Muscle layer of colon (tissue), 2 donors: ENCODE data around the gene ARHGEF40.

Source experiments
- H3K27ac ChIP-seq: one replicate; pipeline ENCODE4 v1.7.0; 2013; ENCODE audit warnings: low read depth, mild to moderate bottlenecking, low read length, moderate library complexity
- H3K27me3 ChIP-seq, 2 donors: one replicate each; pipeline ENCODE4 v1.7.0; 2013; ENCODE audit warnings: low read length in 2 of 2, mild to moderate bottlenecking in 2 of 2; ENCODE audit not compliant: insufficient read depth in 2 of 2, control insufficient read depth in 1 of 2
- H3K36me3 ChIP-seq: one replicate; pipeline ENCODE4 v1.7.0; 2013; ENCODE audit warnings: mild to moderate bottlenecking, low read length; ENCODE audit not compliant: insufficient read depth
- H3K4me1 ChIP-seq: one replicate; pipeline ENCODE4 v1.7.0; 2013; ENCODE audit warnings: mild to moderate bottlenecking, low read length; ENCODE audit not compliant: insufficient read depth
- H3K4me3 ChIP-seq, 2 donors: one replicate each; pipeline ENCODE4 v1.7.0; 2013; ENCODE audit warnings: low read length in 2 of 2, low read depth in 1 of 2, mild to moderate bottlenecking in 1 of 2, moderate library complexity in 1 of 2
- H3K9ac ChIP-seq: one replicate; pipeline ENCODE4 v1.7.0; 2013; ENCODE audit warnings: low read length
- H3K9me3 ChIP-seq: one replicate; pipeline ENCODE4 v1.7.0; 2013; ENCODE audit warnings: mild to moderate bottlenecking, low read length
- donor health status: abdominal sarcoma.
- donor health status: Adenocarcinoma of cecum.

Gene ARHGEF40

GRCh38 chr14:21123429-21123828 is 53.3 kb downstream of the ARHGEF40 start:
- Histone ChIP-seq H3K9me3 (no peaks in the 10 kb centered on the region), H3K9ac (no peak overlapping the region), H3K27ac (no peak overlapping the region), H3K36me3 (no peaks in the 10 kb centered on the region), H3K4me3 (no peak overlapping the region), H3K27me3 (no peaks in the 10 kb centered on the region), H3K4me1 (no peaks in the 10 kb centered on the region)

- Histone ChIP-seq H3K4me3 (no peak overlapping the region), H3K36me3 (no peaks in the 10 kb centered on the region), H3K27ac (no peak overlapping the region), H3K4me1 (no peaks in the 10 kb centered on the region), H3K27me3 (no peaks in the 10 kb centered on the region), H3K9me3 (no peaks in the 10 kb centered on the region), H3K9ac (no peak overlapping the region)
These were observed 63.8 kb downstream of the ARHGEF40 start for GRCh38 chr14:21133901-21134300.

GRCh38 chr14:21136024-21136423 is 65.9 kb downstream of the ARHGEF40 start:
- H3K9ac ChIP-seq = no peak overlapping the region
- no peaks in the 10 kb centered on the region for H3K27me3 ChIP-seq
- no peak overlapping the region for H3K27ac ChIP-seq
- H3K4me3 ChIP-seq = no peak overlapping the region
- H3K36me3 ChIP-seq = no peaks in the 10 kb centered on the region
- no peaks in the 10 kb centered on the region for H3K9me3 ChIP-seq
- H3K4me1 ChIP-seq = no peaks in the 10 kb centered on the region
